Amniotic stem cell (primary cell): ENCODE results near the gene IFNA16.
"Not testable (repeated sequence)": the region's sequence is repeated elsewhere in the genome, so short reads cannot be mapped to it uniquely, and the experiment has no call there.

Source experiments
- DNase-seq: peaks from one replicate; lab custom pipeline; 2025; lab: John Stamatoyannopoulos, UW

IFNA16 gene

DNA sequence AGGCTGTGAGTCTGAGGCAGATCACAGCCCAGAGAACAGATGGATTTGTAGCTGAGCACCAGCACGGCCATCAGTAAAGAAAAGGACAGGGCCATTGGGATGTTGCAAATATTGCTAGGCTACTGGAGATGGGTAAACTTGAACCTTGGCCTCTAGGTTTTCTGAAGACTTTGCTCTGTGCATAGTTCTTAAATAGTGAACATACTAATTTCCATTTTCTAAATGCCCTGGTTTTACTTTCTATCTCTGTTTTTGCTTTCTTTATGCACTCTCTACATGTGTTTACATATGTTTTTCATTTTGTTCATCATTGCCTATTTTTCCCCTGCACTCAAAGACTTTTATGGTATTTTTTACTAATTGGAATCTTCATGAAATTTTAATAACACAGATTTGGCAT is at the start of gene IFNA16:
Gene IFNA16, minus strand, starts transcription at position 101 of the 400 bp plus-strand sequence. Its CDS starts 6 bp downstream, at position 95.
- DNase-seq, result not testable (repeated sequence)

DNA sequence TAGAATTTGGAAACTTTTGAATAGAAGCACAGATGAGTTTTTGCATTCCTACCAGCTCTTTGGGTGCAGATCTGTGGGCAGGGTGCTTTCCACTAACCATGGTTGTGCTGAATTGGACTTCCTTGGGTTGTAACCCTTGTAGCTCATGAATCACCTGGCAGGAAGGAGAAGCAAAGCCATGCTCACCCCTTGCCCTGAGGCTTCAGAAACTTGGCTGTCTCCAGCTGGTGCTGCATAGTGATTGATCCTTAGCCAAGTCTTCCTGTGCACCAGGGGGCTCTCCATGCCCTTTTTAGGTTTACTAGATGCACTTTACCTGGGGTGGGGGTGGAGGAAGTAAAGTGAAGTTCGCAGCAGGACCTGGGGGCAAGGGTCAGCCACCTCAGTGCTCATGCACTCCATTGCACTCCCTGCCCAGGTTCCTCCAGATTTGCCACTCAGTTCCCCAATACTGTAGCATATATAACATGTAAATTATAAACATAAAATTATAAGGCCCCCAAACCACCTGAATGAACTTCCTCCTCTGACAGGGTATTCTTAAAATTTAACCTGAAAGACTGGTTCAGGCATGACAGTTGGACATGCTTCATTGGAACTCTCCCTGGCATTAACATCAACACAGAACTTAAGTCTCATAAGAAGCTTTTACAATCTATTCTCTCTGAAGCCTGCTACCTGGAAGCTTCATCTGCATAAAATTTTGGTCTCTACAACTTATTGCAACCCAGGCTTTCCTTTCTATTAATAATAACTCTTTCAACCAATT is 48.5 kb upstream of the IFNA16 start:
- no peak for DNase-seq

- DNase-seq, result no peak
Observed at GRCh38 chr9:21255538-21256212, 38.6 kb upstream of the IFNA16 start.

DNA sequence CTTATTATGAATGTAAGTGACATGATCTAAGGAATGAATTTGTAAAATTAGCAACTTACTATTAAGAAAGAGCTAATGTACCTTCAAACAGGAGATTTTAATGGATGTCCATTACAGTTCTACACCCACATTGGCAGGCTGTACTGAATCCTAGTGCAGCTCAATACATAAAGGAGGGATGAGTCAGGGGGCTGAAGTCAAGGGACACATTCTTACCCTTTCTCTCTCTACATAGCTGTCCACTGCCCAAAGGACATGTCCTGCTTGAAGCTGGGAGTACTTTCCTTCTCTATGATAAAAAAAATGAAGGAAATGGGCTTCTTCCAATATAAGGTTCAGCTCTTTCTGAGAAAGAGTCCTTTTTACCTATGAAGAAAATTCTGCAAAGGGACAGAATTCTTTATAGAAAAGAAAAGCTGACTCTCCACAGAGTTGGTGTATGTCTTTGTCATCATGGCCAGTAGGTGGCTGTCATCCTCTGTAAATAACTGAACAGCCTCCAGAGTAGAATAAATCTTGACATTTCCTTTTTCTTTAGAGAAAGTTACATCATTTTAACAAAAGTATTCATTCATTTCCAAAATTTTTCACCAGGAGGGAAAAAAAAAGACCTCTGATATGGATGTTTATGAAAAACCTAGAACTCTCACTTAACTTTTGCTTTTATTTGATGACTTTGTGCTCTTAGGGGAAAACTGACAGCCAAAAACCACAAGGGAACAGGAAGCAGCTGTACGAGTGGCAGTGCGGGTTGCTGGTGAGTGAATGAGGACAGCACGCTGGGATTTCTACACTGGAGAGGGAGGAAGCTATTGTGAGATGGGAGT is 35.8 kb upstream of the IFNA16 start:
- DNase-seq, result no peak

- DNase-seq, result no peak
Observed at GRCh38 chr9:21251638-21252037, 34.5 kb upstream of the IFNA16 start.

DNA sequence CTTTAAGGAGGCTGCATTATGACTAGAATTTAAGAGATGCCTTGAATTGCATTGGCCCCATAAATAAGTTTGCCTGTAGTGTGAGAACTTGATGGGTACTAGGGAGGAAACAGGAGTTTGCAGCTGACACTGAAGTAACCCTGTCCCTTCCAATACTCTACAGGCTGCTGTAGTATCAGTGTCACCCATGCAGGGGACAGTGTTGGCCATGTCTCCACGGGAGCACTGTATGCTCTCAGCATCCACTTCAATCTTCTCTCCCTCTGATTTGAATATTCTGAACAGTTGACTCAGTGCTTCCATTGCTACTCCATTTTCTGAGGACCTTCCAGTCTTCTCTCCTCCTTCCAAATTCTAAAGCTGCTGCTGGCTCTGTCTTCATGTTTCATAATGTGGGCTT is 34.1 kb upstream of the IFNA16 start:
- DNase-seq, result no peak

DNA sequence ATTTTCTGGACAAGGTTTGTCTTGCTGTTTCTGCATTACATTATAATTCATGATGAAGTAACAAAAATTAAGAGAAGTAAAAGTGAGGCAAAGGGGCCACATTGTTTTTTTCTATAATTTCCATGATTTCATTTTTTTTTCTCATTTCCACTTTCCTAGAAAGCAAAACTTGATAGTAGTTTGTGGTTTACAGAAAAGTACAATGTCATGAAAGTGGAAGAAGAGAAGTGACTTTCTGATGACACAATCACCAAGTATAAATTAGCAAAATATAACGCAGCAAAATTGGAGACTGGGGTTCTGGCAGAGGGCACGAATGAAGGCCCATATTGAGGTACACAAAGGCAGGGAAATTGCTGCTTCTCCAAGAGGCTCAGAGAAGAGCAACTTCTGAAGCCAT is 27.7 kb upstream of the IFNA16 start:
- DNase-seq, result no peak

DNA sequence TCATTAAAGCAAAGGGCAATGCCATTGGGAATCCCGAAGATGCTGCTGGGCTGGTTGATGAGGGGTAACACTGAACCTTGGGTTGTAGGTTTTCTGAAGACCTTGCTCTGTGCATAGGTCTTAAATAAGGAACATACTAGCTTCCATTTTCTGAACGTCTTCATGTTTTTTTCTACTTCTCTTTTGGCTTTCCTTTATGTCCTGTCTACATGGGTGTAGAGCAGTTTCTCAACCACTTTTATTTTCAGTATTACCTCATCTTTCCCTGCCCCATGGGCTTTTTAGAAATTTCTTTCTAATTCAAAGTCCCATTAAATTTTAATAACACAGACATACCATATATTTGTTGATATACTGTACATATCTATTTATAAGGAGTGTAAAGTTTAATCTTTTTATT is 22.8 kb upstream of the IFNA16 start, which contains the start of gene IFNA14:
Gene IFNA14, minus strand, starts transcription at position 95 of the 400 bp plus-strand sequence. Its CDS starts 70 bp downstream, at position 25.
- DNase-seq, result no peak

DNA sequence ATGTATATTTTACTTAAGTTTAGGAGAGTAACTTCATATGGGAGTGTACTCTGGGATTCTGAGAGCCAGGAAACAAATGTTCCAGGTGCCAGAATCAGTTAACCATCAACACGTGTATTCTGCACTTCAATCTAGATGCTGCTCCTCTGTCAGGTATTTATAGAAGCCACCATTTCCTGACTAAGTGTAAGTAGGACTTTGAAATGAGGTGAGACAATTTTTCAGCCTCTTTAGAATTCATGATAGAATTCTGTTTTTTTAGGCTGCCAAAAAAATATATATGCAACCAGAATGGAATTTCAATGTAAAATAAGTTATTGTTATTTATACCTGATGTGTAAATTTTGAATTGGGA is 19.2 kb upstream of the IFNA16 start:
- DNase-seq, result not testable (repeated sequence)

- DNase-seq, result peak; percentile 7
Observed at GRCh38 chr9:21235468-21236359, 18.6 kb upstream of the IFNA16 start.

GRCh38 chr9:21234153-21234687 is 17.1 kb upstream of the IFNA16 start:
- DNase-seq, result no peak

DNA sequence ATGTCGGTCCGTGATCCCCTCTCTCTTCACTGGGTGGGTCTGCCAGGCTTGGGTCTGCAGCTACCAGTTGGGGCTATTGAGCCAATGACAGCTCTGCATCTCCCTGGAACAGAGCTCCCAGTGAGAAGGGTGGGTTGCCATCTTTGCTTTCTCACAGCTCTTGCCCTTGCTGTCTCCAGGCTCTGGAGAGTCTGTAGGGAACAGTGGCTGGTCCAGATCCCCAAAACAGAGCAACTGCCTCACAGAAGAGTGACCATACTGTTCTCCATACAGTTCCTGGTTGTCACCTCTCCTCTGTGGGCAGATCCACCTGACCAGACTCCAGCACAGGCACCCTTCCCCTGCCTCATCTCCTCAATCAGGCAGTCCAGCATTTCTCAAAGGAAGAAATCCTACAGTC is 16.1 kb upstream of the IFNA16 start:
- DNase-seq, result no peak

GRCh38 chr9:21228122-21228521 is 11.0 kb upstream of the IFNA16 start, which contains the start of gene IFNA17:
IFNA17 (minus strand) TSS chr9:21228222; CDS start chr9:21228173, 49 bp downstream.
- no peak for DNase-seq

DNA sequence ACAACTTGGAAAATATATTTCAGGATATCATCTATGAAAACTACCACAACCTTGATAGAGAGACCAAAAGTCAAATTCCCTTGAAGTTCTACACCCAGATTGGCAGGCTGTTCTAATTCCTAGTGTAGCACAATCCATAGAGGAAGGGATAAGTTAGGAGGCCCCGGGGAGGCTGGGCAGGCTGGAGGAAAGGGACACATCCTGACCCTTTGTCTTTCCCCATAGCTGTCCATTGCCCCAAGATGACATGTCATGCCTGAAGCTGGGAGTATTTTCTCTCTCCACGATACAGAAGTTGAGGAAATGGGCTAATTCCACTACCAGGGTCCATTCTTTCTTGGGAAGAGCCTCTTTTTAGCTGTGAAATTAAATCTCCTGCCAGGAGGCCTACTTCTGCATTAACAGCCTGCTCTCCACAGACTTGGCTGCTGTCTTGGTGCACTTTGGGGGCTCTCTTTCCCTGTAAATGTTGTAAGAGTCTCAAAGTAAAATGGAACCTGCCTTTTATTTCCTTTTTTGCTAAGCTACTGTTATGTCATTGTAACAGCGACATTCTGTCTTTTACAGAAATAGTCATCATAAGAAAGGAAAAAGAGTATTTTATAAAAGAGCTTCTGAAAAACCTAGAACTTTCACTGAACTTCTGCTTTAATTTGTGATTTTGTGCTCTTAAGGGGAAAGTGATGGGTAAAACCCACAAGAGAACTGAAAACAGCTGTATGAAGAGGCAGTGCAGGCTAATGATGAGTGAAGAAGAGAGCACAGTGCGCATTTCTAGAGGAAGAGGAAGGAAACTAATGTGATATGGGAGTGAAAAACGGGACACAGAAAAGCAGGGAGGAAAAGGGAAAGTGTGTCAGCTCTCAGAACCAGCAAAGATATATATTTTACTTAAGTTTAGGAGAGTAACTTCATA is 3.4 kb downstream of the IFNA16 start:
- not testable (repeated sequence) for DNase-seq

DNA sequence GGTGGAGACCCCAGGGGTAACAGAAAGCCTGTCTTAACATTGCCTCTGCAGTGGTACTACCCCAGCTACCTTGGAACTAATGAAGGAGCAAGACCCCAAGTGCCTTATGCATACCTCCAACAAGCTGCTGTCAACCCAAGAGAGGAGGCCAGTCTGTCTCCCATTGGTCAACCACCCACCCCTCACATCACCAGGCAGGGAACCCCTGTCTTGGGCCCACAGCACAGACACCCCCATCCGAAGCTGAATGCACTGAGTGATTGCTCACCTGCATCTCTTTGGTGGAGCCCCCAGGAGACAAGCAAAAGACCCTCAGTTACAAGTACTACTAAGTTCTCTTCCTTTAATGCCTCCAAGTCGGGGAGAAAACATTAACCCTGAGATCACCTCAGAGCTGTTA is 5.0 kb downstream of the IFNA16 start:
- DNase-seq, result not testable (repeated sequence)

GRCh38 chr9:21210782-21211181 is 6.3 kb downstream of the IFNA16 start:
- DNase-seq, result not testable (repeated sequence)

DNA sequence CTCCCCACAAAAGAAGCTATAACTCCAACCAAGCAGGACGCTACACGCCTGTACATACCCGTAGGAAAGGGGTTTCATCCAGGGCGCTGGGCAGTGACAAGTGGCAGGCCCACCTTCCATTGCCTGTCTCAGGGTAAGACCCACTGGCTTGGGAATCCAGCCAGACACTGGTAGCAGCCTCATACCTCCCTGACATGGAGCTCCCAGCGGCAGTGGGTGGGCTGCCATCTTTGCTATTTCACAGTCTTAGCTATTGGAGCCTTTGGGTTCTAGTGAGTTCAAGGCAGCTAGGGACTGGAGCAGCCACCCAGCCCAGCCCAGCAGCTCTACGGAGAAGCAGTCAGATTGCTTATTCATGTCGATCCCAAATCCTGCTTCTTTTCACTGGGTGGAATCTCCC is 6.8 kb downstream of the IFNA16 start:
- DNase-seq, result no peak

DNA sequence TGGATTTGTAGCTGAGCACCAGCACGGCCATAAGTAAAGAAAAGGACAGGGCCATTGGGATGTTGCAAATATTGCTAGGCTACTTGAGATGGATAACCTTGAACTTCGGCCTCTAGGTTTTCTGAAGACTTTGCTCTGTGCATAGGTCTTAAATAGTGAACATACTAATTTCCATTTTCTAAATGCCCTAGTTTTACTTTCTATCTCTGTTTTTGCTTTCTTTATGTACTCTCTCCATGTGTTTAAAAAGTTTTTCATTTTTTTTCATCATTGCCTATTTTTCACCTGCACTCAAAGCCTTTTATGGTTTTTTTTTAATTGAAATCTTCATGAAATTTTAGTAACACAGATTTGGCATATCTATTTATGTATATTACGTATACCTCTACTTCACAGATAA is 10.1 kb downstream of the IFNA16 start, which contains the start of gene IFNA10:
Gene IFNA10, minus strand, starts transcription at position 101 of the 400 bp plus-strand sequence. Its CDS starts 46 bp downstream, at position 55.
- DNase-seq, result not testable (repeated sequence)

DNA sequence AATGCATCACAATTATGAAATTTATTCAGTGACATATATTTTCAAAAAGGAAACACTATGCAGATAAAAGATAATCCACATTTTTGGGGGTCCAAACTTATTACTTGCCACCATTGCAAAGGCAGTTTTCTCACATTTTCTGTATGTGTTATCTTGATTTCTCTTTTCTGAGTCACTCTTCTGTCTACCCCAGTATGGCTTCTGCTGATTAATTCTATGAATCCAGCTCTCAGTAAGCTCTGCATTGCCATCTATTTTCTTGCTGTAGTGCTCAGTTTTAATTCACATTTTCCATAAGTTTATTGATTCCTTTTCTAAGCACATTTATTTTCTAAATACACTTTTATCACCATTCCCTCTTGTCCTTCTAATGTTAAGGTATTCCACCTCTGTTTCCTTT is 11.9 kb downstream of the IFNA16 start:
- DNase-seq, result no peak

GRCh38 chr9:21202105-21202504 is 15.0 kb downstream of the IFNA16 start, which contains the start of gene IFNA7:
IFNA7 (minus strand) TSS chr9:21202205; CDS start chr9:21202165, 40 bp downstream.
- not testable (repeated sequence) for DNase-seq
